ENCODE results near the gene SMCO1.
"Not testable (repeated sequence)": the region's sequence is repeated elsewhere in the genome, so short reads cannot be mapped to it uniquely, and the experiment has no call there.

SMCO1 gene

DNA sequence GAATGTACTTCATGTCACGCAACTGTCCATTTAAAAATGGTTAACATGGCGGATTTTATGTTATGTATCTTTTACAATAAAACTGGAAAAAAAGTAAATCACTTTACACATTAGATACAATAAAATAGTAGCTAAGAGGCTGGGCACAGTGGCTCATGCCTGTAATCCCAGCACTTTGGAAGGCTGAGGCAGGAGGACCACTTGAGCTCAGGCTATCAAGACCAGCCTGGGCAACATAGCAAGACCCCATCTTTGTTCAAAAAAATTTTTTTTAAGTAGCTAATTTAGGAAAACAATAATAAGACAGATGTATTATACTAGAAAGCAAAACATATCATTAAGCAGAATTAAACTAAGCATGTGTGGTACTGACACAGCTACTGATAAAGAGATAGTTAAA, 23.1 kb downstream of the SMCO1 start:
- DNase-seq, result no peak

DNA sequence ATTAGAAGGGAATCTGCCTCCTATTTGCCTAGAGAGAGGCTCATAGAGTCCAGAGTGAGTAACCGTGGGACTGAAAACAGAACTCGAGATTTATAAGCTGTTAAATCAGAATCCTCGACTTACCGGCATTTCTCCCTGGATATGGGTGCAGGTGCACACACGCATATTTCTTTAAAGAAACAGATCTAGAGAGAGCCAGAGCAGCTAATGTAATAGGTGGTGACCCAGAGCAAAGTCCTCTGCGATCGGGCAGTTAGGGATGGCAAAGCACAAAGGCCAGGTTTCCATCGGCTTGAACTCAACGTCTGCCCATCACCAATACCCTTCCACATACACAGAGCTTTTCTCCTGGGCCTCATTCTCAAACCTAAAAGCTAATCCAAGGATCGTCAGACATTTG, 25.4 kb downstream of the SMCO1 start:
- no peak for DNase-seq

DNA sequence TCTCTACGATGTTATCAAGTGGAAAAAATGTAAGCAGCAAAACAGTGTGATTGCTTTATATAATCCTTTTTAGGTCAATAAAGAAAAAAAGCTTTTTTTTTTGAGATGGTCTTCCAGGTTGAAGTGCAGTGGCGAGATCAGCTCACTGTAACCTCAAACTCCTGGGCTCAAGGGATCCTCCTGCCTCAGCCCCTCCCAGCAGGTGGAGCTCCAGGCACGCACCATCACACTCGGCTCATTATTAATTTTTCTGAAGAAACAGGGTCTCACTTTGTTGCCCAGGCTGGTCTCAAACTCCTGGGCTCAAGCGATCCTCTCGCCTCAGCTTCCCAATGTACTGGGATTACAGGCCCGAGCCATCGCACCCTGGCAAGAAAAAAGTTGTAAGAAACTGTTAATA, 28.9 kb downstream of the SMCO1 start:
- peak in 2 of 4 experiments; percentile 19 to 29 for DNase-seq

DNA sequence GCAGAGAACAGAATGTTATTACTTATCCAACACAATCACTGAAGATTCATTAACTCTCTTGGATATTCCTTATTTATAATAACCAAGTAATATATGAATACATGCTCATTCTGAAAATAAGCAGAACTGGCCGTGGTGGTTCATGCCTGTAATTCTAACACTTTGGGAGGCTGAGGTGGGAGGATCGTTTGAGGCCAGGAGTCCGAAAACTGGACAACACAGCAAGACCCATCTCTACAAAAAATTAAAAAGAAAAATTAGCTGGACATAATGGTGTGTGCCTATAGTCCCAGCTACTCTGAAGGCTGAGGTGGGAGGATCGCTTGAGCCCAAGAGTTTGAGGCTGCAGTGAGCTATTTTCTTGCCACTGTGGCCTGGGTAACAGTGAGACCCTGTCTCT, 37.5 kb downstream of the SMCO1 start:
- DNase-seq, result no peak

DNA sequence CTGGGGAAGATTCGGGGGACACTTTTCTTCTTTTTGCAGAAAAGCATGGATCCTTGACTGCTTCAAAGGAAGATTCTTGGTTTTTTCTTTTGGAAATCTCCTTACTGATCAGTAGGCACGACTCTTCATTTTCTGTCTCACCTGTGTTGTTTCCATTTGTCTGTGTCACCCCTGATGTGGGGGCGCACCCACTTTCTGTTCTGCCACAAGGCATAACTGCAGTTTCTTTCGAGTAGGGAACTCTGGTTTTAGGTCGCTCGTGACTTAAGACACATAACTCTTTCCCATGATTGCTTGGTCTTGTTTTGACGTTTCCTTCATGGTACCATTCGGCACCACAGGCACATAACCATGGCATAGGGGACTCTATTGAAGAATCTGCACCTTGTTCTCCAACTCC, 42.9 kb downstream of the SMCO1 start:
- no peak for DNase-seq

DNA sequence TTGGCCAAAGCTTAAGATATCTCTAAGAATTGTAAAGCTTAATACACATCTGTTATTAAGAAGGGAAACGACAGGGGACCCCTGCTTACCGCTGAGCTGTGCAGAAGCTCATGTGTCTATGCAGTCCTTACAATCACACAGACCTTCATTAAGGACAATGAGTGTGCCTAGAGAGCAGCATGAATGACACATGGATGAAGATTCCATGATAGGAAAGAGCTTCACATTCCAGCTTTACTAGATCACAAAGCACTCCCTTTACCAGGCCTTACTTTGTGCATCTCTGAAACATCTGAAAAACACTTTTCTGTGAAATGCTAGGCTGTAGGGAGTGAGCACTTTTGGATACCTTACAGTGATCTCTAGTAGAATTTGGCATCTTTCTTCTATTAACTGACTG, 43.6 kb downstream of the SMCO1 start:
- DNase-seq, result no peak

DNA sequence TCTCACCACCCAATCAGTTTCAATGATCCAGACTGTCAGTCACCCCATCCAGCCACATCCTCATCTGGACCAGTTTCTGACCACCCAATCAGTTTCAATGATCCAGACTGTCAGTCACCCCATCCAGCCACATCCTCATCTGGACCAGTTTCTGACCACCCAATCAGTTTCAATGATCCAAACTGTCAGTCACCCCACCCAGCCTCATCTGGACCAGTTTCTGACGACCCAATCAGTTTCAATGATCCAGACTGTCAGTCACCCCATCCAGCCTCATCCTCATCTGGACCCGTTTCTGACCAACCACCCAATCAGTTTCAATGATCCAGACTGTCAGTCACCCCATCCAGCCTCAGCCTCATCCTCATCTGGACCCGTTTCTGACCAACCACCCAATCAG, 45.0 kb downstream of the SMCO1 start:
- not testable (repeated sequence) for DNase-seq

DNA sequence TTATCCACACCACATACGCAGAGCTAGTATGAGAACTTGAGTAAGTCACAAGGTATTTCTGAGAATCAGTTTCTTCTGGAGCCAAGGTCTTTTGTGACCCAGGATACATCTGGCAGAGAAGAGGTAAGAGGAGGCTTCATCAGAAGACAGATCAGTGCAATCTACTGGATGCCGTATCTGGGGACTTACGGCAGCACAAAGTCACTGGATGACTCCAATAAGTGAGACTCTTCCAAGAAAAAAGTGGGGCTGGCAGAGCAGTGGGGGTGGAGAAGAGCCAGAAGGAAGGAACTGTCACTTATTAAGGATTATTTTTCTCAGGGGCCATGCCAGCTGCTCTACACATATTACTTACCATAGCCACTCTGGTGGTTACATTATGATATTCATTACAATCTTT, 51.3 kb downstream of the SMCO1 start:
- DNase-seq, result no peak

DNA sequence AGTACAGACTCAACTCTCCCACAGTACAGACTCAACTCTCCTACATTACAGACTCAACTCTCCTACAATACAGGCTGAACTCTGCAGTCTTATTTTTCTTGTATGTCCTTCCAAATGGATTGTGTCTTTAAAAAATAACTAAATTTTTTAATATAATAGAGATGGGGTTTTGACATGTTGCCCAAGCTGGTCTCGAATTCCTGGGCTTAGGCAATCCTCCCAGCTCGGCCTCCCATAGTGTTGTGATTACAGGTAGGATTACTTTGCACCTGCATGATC, 51.7 kb downstream of the SMCO1 start:
- DNase-seq, result no peak

DNA sequence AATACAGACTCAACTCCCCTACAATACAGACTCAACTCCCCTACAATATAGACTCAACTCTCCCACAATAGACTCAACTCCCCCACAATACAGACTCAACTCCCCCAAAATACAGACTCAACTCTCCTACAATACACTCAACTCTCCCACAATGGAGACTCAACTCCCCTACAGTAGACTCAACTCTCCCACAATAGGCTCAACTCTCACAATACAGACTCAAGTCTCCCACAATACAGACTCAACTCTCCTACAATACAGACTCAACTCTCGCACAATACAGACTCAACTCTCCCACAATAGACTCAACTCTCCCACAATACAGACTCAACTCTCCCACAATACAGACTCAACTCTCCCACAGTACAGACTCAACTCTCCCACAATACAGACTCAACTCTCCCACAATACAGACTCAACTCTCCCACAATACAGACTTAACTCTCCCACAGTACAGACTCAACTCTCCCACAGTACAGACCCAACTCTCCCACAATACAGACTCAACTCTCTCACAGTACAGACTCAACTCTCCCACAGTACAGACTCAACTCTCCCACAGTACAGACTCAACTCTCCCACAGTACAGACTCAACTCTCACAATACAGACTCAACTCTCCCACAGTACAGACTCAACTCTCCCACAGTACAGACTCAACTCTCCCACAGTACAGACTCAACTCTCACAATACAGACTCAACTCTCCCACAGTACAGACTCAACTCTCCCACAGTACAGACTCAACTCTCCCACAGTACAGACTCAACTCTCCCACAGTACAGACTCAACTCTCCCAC, 52.3 kb downstream of the SMCO1 start:
- DNase-seq, result not testable (repeated sequence)

DNA sequence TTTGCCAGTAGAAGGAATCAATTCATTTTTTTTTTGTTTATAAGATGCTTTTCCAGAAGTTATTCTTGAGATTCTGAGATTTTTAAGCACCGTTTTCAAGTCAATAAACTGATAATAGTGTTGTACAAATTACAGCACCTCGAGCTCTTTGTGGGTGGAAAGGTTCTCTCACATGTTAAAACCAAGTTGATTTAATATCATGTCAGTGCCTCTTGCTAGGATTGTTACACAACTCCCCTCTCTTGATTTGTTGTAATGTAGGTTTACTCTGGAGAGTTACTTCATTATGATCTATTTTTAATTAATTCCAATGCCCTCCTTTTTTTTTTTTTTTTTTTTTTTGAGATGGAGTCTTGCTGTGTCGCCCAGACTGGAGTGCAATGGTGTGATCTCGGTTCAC, 57.1 kb downstream of the SMCO1 start:
- peak in 2 of 4 experiments; percentile 11 to 28 for DNase-seq

DNA sequence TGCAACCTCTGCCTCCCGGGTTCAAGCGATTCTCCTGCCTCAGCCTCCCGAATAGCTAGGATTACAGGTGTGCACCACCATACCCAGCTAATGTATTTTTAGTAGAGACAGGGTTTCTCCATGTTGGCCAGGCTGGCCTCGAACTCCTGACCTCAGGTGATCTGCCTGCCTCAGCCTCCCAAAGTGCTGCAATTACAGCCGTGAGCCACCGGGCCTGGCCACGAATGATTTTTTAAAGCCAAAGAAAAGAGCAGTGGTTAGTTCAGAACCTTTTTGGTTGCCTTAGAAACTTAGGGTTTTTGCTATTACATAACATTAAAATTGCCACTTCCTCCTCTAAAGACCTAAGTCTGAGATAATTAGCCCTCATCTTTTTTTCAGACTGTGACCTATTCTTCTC, 57.7 kb downstream of the SMCO1 start:
- DNase-seq, result peak; percentile 49 to 77 (median 68)

All from suppressor macrophage (primary cell).